Epithelial cell of proximal tubule (primary cell): ENCODE measurements around the gene SYCE1L. TPM values are rescaled to one million over a fixed set of nuclear protein-coding genes. Genes with fewer than 3 reads are reported as not detected.
"Not testable (repeated sequence)": the region's sequence is repeated elsewhere in the genome, so short reads cannot be mapped to it uniquely, and the experiment has no call there.

Source experiments
- DNase-seq: peaks from one replicate; pipeline ENCODE4 v3.0.0-alpha.2; 2011; ENCODE audit warnings: low read depth
- H3K4me3 ChIP-seq: 2 replicates; pipeline ENCODE4 v1.5.1; 2011; ENCODE audit warnings: low read depth, mild to moderate bottlenecking, low read length
- total RNA-seq: library from RNA; depleted of rRNA; stranded (reverse); fragments of >200 nt; gene quantifications from 2 replicates; pipeline ENCODE4 v1.2.3, GENCODE V29; 2015
- TF ChIP-seq, protein P1 (sequence below): conservative IDR thresholded peaks from 2 replicates; pipeline ENCODE4 v1.5.1; 2012; ENCODE audit warnings: low read depth, mild to moderate bottlenecking, low read length

SYCE1L gene
- total RNA-seq = 2.4 and 10.7 TPM in 2 replicates

GRCh38 chr16:77199211-77199610 is at the start of gene SYCE1L:
Gene SYCE1L, plus strand, starts transcription at chr16:77199408. Its CDS starts 44 bp downstream, at chr16:77199452.
- DNase-seq = no peak
- TF ChIP-seq, protein P1, sequence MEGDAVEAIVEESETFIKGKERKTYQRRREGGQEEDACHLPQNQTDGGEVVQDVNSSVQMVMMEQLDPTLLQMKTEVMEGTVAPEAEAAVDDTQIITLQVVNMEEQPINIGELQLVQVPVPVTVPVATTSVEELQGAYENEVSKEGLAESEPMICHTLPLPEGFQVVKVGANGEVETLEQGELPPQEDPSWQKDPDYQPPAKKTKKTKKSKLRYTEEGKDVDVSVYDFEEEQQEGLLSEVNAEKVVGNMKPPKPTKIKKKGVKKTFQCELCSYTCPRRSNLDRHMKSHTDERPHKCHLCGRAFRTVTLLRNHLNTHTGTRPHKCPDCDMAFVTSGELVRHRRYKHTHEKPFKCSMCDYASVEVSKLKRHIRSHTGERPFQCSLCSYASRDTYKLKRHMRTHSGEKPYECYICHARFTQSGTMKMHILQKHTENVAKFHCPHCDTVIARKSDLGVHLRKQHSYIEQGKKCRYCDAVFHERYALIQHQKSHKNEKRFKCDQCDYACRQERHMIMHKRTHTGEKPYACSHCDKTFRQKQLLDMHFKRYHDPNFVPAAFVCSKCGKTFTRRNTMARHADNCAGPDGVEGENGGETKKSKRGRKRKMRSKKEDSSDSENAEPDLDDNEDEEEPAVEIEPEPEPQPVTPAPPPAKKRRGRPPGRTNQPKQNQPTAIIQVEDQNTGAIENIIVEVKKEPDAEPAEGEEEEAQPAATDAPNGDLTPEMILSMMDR = no peak
- no peak within 1 kb of the TSS for H3K4me3 ChIP-seq

GRCh38 chr16:77157346-77158058 is 41.7 kb upstream of the SYCE1L start:
- TF ChIP-seq, protein P1 = no peak
- no peak for DNase-seq
- H3K4me3 ChIP-seq = no peak overlapping the region

DNA sequence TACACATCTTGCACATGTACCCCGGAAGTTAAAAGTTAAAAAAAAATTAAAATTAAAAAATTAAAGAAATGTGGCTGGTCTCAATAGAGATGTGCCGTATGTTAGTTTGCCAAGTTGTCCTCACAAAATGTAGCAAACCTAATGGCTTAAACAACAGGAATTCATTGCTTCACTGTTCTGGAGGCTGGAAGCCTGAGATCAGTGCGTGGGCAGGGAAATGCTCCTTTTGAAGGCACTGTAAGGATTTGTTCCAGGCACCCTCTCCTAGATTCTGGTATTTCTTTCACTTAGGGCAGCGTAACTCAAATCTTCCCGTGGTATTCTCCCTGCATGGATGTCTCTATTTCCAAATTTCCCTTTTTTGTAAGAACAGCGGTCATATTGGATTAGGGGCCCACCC is 40.9 kb upstream of the SYCE1L start:
- H3K4me3 ChIP-seq = no peak overlapping the region
- TF ChIP-seq, protein P1 = no peak
- no peak for DNase-seq

GRCh38 chr16:77165006-77165405 is 34.2 kb upstream of the SYCE1L start:
- H3K4me3 ChIP-seq = no peak overlapping the region
- TF ChIP-seq, protein P1 = no peak
- DNase-seq = no peak

GRCh38 chr16:77165536-77166236 is 33.5 kb upstream of the SYCE1L start:
- not testable (repeated sequence) for H3K4me3 ChIP-seq, DNase-seq

DNA sequence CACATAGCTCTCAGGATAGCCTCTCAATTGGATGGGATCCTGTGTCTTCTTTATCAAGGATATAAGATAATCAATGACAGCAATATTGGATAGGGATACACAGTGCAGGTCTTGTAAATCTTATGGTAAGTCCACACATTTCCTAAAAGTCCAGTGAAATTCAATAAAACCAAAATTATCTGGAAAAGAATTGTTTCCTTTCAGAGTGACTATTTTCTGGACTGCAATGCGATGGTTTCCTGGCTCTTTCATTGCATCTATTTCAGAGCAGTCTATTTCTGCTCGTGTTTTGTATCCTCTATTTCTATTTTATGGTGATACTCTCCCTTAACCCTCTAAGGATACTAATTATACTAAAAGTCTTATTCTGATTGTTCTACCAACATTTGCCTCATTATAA is 32.5 kb upstream of the SYCE1L start:
- TF ChIP-seq, protein P1 = no peak
- H3K4me3 ChIP-seq = no peak overlapping the region
- DNase-seq = no peak

DNA sequence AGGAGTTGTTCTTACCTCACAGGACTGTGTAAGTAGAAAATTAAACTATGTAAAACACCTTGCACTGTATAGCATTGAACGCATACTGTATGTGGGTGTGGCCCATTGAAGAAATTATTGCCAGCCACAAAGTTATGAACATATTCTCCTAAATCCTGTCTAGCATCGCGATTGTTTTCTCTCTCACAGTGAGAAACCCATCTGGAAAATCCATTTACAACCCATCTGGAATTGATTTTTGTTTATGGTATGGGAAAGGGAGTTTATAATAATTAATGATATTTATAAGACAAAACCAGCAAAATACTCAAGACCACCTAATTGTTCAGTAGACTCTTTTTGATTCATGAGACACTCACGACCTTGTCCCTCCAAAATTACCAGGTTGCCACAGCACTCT is 30.3 kb upstream of the SYCE1L start:
- no peak for DNase-seq
- TF ChIP-seq, protein P1 = no peak
- H3K4me3 ChIP-seq = no peak overlapping the region
